Esophagus muscularis mucosa (tissue), 4 donors: ENCODE results near the gene SH3D19. TPM values are rescaled to one million over a fixed set of nuclear protein-coding genes. Genes with fewer than 3 reads are reported as not detected.

Source experiments
- DNase-seq: peaks from one replicate; pipeline ENCODE4 v3.0.0-alpha.2; 2017; ENCODE audit errors: extremely low spot score
- H3K27ac ChIP-seq, 4 donors: fragments of 200-600 bp; sonication (generic); replicated peaks in 1 of 4; 1 replicate in 3 of 4; 2 replicates in 1 of 4; pipeline ENCODE4 v1.5.1; 2016 to 2019; ENCODE audit warnings: mild to moderate bottlenecking in 1 of 4
- H3K27me3 ChIP-seq, 4 donors: fragments of 200-600 bp; sonication (generic); one replicate each; pipeline versions ENCODE4 v1.5.1 to v1.6.0; 2016 to 2019
- H3K36me3 ChIP-seq, 4 donors: fragments of 200-600 bp; sonication (generic); one replicate each; pipeline ENCODE4 v1.5.1; 2016 to 2019
- H3K4me1 ChIP-seq, 4 donors: fragments of 200-600 bp; sonication (generic); one replicate each; pipeline ENCODE4 v1.5.1; 2016 to 2019
- H3K4me3 ChIP-seq, 4 donors: fragments of 200-600 bp; sonication (generic); 1 replicate in 2 of 4; 2 replicates in 2 of 4; pipeline ENCODE4 v1.5.1; 2016 to 2019; ENCODE audit warnings: mild to moderate bottlenecking in 4 of 4, moderate library complexity in 1 of 4
- H3K9me3 ChIP-seq, 4 donors: fragments of 200-600 bp; sonication (generic); 1 replicate in 3 of 4; 2 replicates in 1 of 4; pipeline ENCODE4 v1.5.1; 2016 to 2019
- EP300 ChIP-seq: sonication (generic); formaldehyde crosslinking; IDR thresholded peaks from one replicate; pipeline ENCODE4 v1.6.1; 2017; ENCODE audit warnings: antibody characterized with exemption
- POLR2A ChIP-seq: fragments of 450-650 bp; IDR thresholded peaks from one replicate; pipeline ENCODE4 v1.6.1; 2017; ENCODE audit warnings: antibody characterized with exemption, moderate library complexity, mild to moderate bottlenecking, low read depth
- POLR2AphosphoS5 ChIP-seq, 2 donors: sonication (generic); formaldehyde crosslinking; IDR thresholded peaks; one replicate each; pipeline ENCODE4 v1.6.1; 2017; ENCODE audit warnings: antibody characterized with exemption in 2 of 2
- WGBS: methylation state at CpG from one replicate; pipeline ENCODE4 v1.1.5; 2018; 5-methylcytosine and 5-hydroxymethylcytosine counted together
- intact Hi-C: fragments of 100-400 bp; cut with DNase I; formaldehyde crosslinking; loops from one replicate; pipeline ENCODE4 v1.15.1; 2023
- total RNA-seq, 4 donors: library from RNA; depleted of rRNA; stranded (reverse); fragments of >200 nt; gene quantifications; one replicate each; pipeline versions ENCODE4 v1.1.0 to v1.2.1, GENCODE V29; 2016
- TF ChIP-seq, protein P1 (sequence below), 3 experiments: fragments of 200-600 bp in 2 of 3; fragments of 450-650 bp in 1 of 3; sonication (generic) in 2 of 3; IDR thresholded peaks; one replicate each; pipeline ENCODE4 v1.5.1; 2017 to 2019; ENCODE audit warnings: antibody characterized with exemption in 3 of 3, mild to moderate bottlenecking in 2 of 3, moderate library complexity in 1 of 3

The SH3D19 gene
- total RNA-seq, 4 donors from 2014 or later = 115 to 186 (median 177) TPM

DNA sequence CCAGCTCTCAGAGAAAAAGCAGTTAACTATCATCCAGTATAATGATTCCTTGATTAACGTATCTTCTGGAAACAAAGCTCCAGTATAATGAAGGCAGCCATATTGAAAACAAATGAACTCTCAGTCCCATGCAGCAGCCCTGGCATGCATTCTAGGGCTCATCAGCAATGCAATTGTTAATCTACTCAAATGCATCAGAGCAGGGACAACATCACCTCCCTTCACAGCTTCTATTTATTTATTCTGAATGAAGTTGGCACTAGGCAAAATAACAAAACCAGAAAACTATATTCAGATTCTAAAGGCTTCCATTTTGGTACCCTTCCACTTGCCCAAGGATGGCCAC, 11.4 kb downstream of the SH3D19 start:
- 63% methylated on average over 1 of the region's 1 CpG for WGBS
- Histone ChIP-seq H3K27ac (peak overlapping the region; percentile 72 to 78 (median 76)), H3K36me3 (no peaks in the 10 kb centered on the region), H3K27me3 (no peaks in the 10 kb centered on the region), H3K4me3 (no peak overlapping the region), H3K9me3 (no peaks in the 10 kb centered on the region), H3K4me1 (peaks cover 60 to 77% (median 67%) of the 10 kb centered on the region in 4 donors)
- TF ChIP-seq POLR2AphosphoS5 (IDR thresholded peaks at IDR 0.05) (no peak), EP300 (no peak), POLR2A (no peak)
- TF ChIP-seq, protein P1, sequence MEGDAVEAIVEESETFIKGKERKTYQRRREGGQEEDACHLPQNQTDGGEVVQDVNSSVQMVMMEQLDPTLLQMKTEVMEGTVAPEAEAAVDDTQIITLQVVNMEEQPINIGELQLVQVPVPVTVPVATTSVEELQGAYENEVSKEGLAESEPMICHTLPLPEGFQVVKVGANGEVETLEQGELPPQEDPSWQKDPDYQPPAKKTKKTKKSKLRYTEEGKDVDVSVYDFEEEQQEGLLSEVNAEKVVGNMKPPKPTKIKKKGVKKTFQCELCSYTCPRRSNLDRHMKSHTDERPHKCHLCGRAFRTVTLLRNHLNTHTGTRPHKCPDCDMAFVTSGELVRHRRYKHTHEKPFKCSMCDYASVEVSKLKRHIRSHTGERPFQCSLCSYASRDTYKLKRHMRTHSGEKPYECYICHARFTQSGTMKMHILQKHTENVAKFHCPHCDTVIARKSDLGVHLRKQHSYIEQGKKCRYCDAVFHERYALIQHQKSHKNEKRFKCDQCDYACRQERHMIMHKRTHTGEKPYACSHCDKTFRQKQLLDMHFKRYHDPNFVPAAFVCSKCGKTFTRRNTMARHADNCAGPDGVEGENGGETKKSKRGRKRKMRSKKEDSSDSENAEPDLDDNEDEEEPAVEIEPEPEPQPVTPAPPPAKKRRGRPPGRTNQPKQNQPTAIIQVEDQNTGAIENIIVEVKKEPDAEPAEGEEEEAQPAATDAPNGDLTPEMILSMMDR (IDR thresholded peaks at IDR 0.05) = no peak
- peak; percentile 26 for DNase-seq
- intact Hi-C loops = no loop called here

DNA sequence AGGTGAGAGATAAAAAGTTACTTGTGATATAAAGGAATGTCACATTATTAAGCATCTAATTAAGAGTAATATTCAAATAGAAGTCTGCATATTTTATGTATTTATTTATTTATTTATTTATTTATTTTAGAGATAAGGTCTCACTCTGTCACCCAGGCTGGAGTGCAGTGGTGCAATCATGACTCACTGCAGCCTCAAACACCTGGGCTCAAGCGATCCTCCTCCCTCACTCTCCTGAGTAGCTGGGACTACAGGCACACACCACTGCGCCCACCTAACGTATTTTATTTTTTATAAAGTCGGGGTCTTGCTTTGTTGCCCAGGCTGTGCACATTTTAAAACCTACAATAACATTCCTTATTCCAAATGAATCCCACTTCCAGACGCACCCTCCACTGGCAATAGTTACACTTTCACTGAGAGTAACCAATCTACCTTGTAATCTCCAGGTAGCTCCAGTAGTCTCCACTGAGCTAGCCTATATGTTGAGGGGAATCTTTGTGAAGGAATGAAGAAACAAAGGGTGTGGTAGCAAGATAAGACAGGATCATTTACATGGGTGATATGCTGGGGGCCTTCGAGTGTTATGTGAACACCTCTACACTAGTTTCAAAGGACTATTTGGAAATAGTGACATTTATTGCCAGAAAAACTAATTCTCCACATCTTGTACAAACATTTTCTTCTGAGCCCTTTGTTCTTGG, 11.9 kb downstream of the SH3D19 start:
- TF ChIP-seq, protein P1 (IDR thresholded peaks at IDR 0.05) = no peak
- TF ChIP-seq EP300 (no peak), POLR2A (no peak), POLR2AphosphoS5 (IDR thresholded peaks at IDR 0.05) (no peak)
- no peaks in the 10 kb centered on the region for H3K27me3 ChIP-seq
- H3K27ac ChIP-seq = peak overlapping the region; percentile 72 to 78 (median 76)
- H3K9me3 ChIP-seq = no peaks in the 10 kb centered on the region
- H3K4me1 ChIP-seq = peaks cover 57 to 72% (median 67%) of the 10 kb centered on the region in 4 donors
- no peak overlapping the region for H3K4me3 ChIP-seq
- WGBS = 93% methylated on average over 6 of the region's 6 CpGs
- peak; percentile 17 for DNase-seq
- no peaks in the 10 kb centered on the region for H3K36me3 ChIP-seq
- intact Hi-C loops = no loop called here

DNA sequence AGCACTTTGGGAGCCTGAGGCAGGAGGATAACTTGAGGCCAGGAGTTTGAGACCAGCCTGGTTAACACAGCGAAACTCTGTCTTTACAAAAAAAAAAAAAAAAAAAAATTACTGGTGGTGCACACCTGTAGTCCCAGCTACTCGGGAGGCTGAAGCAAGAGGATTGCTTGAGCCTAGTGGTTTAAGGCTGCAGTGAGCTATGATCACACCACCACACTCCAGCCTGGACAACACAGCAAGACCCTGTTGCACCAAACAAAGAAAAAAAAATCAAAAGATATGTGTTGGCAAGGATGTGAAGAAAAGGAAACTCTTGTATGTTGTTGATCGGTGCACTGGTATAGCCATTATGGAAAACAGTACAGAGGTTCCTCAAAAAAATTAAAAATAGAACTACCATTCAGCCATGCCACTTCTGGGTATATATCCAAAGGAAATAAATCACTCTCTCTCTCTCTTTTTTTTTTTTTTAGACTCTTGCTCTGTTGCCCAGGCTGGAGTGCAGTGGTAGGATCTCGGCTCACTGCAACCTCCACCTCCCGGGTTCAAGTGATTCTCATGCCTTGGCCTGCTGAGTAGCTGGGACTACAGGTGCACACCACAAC, 15.2 kb downstream of the SH3D19 start:
- intact Hi-C loops = no loop called here
- no peak for DNase-seq
- no peaks in the 10 kb centered on the region for H3K36me3 ChIP-seq
- no peak overlapping the region for H3K4me3 ChIP-seq
- no peaks in the 10 kb centered on the region for H3K27me3 ChIP-seq
- H3K27ac ChIP-seq = no peak overlapping the region
- no peak for TF ChIP-seq POLR2A
- TF ChIP-seq, protein P1 (IDR thresholded peaks at IDR 0.05) = no peak
- TF ChIP-seq EP300 = no peak
- TF ChIP-seq POLR2AphosphoS5 (IDR thresholded peaks at IDR 0.05) = no peak
- H3K4me1 ChIP-seq = peaks cover 36 to 64% (median 50%) of the 10 kb centered on the region in 4 donors
- no peaks in the 10 kb centered on the region for H3K9me3 ChIP-seq
- WGBS = 95% methylated on average over 5 of the region's 5 CpGs

DNA sequence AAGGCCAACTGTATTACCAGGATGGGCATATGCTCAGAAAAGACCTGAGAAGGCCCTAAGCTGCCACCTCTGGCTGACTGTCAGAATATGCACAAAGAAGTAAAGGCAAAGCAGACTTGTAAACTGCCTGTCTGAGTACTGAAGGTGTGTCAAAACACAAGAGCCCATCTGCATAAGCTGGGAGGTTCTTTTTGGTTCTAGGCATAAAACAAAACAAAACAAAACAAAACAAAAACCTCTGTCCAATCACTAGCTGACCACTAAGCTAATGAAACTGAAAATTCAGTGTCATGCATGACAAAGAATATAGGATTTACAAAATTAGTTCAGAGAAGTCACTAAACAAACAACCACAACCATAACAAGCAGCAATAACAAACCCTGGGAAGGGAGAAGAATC, 20.6 kb downstream of the SH3D19 start:
- DNase-seq = peak; percentile 29
- peaks cover 25 to 65% (median 55%) of the 10 kb centered on the region in 4 donors for H3K4me1 ChIP-seq

More for the DNA sequence above, 20.6 kb downstream of the SH3D19 start:
- TF ChIP-seq POLR2A = no peak
- TF ChIP-seq POLR2AphosphoS5 (IDR thresholded peaks at IDR 0.05) = no peak
- TF ChIP-seq, protein P1 (IDR thresholded peaks at IDR 0.05) = no peak
- no peak for TF ChIP-seq EP300
- Histone ChIP-seq H3K27ac (no peak overlapping the region), H3K4me3 (no peak overlapping the region), H3K36me3 (no peaks in the 10 kb centered on the region), H3K9me3 (no peaks in the 10 kb centered on the region), H3K27me3 (no peaks in the 10 kb centered on the region)
- intact Hi-C loops = no loop called here
